SJCRH30 (cell line): Measurements from ENCODE around the gene HNRNPC. TPM values are rescaled to one million over a fixed set of nuclear protein-coding genes. Genes with fewer than 3 reads are reported as not detected.
"Not testable (repeated sequence)": the region's sequence is repeated elsewhere in the genome, so short reads cannot be mapped to it uniquely, and the experiment has no call there.

Source experiments
- DNase-seq, 2 experiments: peaks; one replicate each; pipeline ENCODE4 v3.0.0-alpha.2; 2015 to 2020
- H3K27ac ChIP-seq: fragments of 250-450 bp; sonication (Bioruptor Pico); 2 replicates; pipeline ENCODE4 v1.5.1; 2020; ENCODE audit warnings: mild to moderate bottlenecking, moderate library complexity
- H3K27me3 ChIP-seq: fragments of 250-450 bp; sonication (Bioruptor Pico); 2 replicates; pipeline ENCODE4 v1.5.1; 2020; ENCODE audit warnings: mild to moderate bottlenecking, moderate library complexity
- H3K36me3 ChIP-seq: fragments of 250-450 bp; sonication (Bioruptor Pico); 2 replicates; pipeline ENCODE4 v1.5.1; 2020; ENCODE audit warnings: mild to moderate bottlenecking, moderate library complexity
- H3K4me1 ChIP-seq: fragments of 250-450 bp; sonication (Bioruptor Pico); 2 replicates; pipeline ENCODE4 v1.5.1; 2020; ENCODE audit warnings: mild to moderate bottlenecking, moderate library complexity
- H3K4me3 ChIP-seq: fragments of 250-450 bp; sonication (Bioruptor Pico); 2 replicates; pipeline ENCODE4 v1.5.1; 2020; ENCODE audit warnings: mild to moderate bottlenecking, moderate library complexity
- H3K9me3 ChIP-seq: fragments of 250-450 bp; sonication (Bioruptor Pico); replicated peaks from 2 replicates; pipeline ENCODE4 v1.5.1; 2020; ENCODE audit warnings: mild to moderate bottlenecking, moderate library complexity
- total RNA-seq: library from RNA; depleted of rRNA; stranded (reverse); fragments of >200 nt; shearing (Covaris generic); gene quantifications from 2 replicates; pipeline ENCODE4 v1.2.3, GENCODE V29; 2014; rRNA removed

Gene HNRNPC
- 1,205 and 1,219 TPM in 2 replicates for total RNA-seq

DNA sequence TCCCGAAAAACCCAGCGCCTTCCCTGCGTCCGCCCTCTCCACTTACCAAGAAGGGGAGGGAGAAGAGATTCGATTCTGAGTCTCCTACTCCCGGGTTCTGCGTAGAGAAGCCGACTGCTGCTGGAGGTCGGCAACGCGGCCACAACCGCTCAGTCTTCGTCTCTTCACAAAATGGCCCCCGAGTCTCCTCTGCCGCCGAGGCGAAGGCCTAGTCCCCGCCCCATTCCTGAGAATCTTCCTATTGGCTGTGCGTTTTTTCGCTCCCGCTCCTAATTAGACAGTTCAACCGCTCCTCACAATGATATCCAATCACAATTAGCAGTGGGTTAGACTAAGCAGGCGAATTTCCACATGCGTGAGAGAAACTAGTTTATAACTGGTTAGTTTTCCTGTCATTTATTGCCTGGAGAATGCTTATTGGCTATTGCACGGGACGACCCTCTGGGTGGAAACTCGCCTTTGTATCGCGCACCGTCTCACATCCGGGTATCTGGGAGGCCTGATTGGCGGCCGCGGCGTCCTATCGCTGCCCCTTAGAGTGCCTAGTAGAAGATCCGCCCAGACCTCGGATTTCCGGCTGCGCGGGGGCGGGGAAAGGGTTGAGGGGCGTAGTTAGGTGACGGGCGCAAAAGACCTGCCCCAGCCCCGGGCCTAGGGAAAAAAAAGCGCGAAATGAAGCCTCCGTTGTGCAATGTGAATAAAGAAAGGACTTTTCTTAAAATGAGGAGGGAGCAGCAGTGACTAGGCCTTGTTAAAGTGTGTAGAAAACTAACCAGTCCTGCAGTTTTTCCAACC, at the start of gene HNRNPC:
TSS of gene HNRNPC (minus strand) at position 191 of the 795 bp plus-strand sequence. CDS start 35,249 bp downstream, outside the sequence.
- peaks cover 44% of the 10 kb centered on the region for H3K36me3 ChIP-seq
- H3K27ac ChIP-seq, result peak within 1 kb of the TSS; percentile 92
- DNase-seq, result peak; percentile 99

DNA sequence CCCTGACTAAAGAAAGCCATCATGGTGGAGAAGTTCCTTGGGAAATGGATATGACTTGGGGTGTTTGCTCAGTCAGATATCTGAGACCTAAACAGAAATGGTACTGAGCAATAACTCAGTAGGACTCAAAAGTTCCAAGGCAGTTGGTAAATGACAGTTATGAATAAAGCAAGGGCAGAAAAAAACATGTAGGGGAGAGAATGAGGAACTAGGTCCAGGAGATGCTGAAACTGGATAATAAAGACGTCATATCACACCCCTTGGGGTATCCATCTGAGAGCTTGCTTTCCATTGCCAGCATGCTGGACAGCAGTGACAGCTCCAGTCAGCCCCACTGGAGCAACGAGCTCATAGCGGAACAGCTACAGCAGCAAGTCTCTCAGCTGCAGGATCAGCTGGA, 48.2 kb upstream of the HNRNPC start:
- Histone ChIP-seq H3K4me1 (no peaks in the 10 kb centered on the region), H3K9me3 (no peaks in the 10 kb centered on the region), H3K27me3 (peaks cover 5% of the 10 kb centered on the region; the same call in 1 of the 2 replicates), H3K36me3 (no peaks in the 10 kb centered on the region), H3K4me3 (no peak overlapping the region), H3K27ac (no peak overlapping the region)
- DNase-seq, result no peak

More for the DNA sequence above, at the start of gene HNRNPC:
- Histone ChIP-seq H3K27me3 (no peaks in the 10 kb centered on the region), H3K4me1 (peaks cover 12% of the 10 kb centered on the region), H3K9me3 (no peaks in the 10 kb centered on the region), H3K4me3 (peak within 1 kb of the TSS; percentile 90)

DNA sequence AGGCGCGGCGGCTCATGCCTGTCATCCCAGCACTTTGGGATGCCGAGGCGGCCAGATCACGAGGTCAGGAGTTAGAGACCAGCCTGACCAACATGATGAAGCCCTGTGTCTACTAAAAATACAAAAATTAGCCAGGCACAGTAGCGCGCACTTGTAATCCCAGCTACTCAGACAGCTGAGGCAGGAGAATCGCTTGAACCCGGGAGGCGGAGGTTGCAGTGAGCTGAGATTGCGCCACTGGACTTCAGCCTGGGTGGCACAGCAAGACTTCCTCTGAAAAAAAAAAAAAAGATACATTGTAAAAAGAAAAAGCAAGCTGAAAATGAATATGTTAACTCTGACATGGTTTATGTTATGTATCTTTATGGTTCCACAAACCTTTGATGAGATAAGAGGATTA, 44.3 kb upstream of the HNRNPC start:
- Histone ChIP-seq H3K9me3 (no peaks in the 10 kb centered on the region), H3K36me3 (no peaks in the 10 kb centered on the region), H3K4me3 (no peak overlapping the region), H3K27me3 (peaks cover 5% of the 10 kb centered on the region; the same call in 1 of the 2 replicates), H3K27ac (no peak overlapping the region), H3K4me1 (no peaks in the 10 kb centered on the region)
- DNase-seq, result no peak

- H3K27ac ChIP-seq, result no peak overlapping the region
- no peaks in the 10 kb centered on the region for H3K36me3 ChIP-seq
- no peak overlapping the region for H3K4me3 ChIP-seq
- no peaks in the 10 kb centered on the region for H3K27me3 ChIP-seq
- H3K4me1 ChIP-seq, result no peaks in the 10 kb centered on the region
- H3K9me3 ChIP-seq, result no peaks in the 10 kb centered on the region
- no peak for DNase-seq
Observed at GRCh38 chr14:21311614-21312013, 42.4 kb upstream of the HNRNPC start.

DNA sequence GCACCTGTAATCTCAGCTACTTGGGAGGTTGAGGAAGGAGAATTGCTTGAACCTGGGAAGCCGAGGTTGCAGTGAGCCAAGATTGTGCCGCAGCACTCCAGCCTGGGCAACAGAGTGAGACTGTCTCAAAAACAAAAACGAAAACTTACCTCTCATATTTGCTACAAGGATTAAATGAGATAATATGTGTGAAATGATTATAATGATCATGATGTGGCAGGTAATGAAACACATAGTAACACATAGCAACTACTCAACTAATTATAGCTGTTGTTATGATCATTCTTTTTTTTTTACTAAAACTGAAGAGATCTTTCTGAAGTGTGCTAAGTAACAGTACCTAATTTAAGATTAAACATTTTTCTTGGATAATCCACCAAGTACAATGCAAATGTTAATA, 40.7 kb upstream of the HNRNPC start:
- DNase-seq, result no peak
- H3K9me3 ChIP-seq, result no peaks in the 10 kb centered on the region
- no peaks in the 10 kb centered on the region for H3K27me3 ChIP-seq
- H3K4me1 ChIP-seq, result no peaks in the 10 kb centered on the region
- no peak overlapping the region for H3K4me3 ChIP-seq
- H3K27ac ChIP-seq, result no peak overlapping the region
- no peaks in the 10 kb centered on the region for H3K36me3 ChIP-seq

GRCh38 chr14:21309238-21309636, 40.0 kb upstream of the HNRNPC start:
- H3K9me3 ChIP-seq, result no peaks in the 10 kb centered on the region
- peak overlapping the region; percentile 45 for H3K4me3 ChIP-seq
- no peak overlapping the region for H3K27ac ChIP-seq

DNA sequence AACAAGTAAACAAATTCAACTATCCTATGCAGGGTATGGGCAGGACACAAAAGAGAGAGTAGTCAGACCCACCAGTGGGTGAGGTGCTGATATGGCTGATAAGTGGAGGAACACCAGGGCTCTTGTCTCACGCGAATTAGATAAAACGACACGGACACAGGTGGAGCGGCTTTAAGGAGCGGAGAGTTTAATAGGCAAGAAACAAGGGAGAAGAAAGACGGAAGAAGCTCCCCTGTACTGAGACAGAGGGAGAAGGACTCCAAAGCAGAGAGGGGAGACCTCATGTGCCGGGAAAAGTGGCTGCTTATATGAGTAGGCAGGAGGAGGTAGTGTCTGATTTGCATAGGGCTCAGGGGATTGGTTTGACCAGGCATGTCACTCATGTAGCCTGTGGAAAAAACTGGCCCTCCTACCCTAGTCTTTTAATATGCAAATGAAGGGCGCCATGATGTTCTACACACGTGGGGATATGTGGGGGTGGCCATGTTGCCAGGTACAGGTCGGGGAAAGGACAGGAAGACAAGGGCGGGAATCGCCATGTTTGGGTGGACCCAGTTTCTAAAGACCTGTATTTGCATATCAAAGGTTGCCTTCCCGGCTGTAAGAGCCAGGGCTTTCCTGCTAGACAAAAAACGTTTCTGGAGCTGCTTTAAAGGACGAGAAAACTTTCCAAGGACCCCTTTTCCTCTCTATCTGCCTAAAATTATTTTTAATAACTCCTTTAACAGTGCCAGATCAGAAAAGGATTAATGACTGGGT, 39.4 kb upstream of the HNRNPC start:
- H3K4me3 ChIP-seq, result peak overlapping the region; percentile 45

More at GRCh38 chr14:21309238-21309636, 40.0 kb upstream of the HNRNPC start:
- no peaks in the 10 kb centered on the region for H3K27me3 ChIP-seq
- no peaks in the 10 kb centered on the region for H3K4me1 ChIP-seq
- DNase-seq, result peak in 1 of 2 experiments; percentile 9
- H3K36me3 ChIP-seq, result no peaks in the 10 kb centered on the region

DNA sequence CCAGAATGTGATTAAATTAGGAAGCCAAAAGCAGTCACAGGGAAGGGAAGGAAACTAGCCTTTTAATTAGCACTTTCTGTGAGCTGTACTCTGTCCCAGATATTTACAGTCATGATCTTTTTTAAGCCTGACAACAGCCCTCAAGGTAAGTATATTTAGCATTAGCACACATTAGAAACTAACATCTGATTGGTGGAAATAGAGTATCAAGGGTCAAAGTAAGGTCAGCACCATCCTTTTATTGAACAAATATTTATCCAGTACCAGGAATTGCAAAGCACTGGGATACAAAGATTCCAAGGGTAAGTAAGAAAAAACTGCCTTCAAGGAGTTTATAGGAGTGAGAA, 38.9 kb upstream of the HNRNPC start:
- Histone ChIP-seq H3K4me3 (no peak overlapping the region), H3K9me3 (no peaks in the 10 kb centered on the region), H3K4me1 (no peaks in the 10 kb centered on the region), H3K27me3 (no peaks in the 10 kb centered on the region), H3K27ac (no peak overlapping the region), H3K36me3 (no peaks in the 10 kb centered on the region)
- DNase-seq, result no peak

More for the DNA sequence above, 39.4 kb upstream of the HNRNPC start:
- Histone ChIP-seq H3K27ac (no peak overlapping the region), H3K9me3 (no peaks in the 10 kb centered on the region), H3K4me1 (no peaks in the 10 kb centered on the region), H3K27me3 (no peaks in the 10 kb centered on the region), H3K36me3 (no peaks in the 10 kb centered on the region)
- DNase-seq, result peak; percentile 79 to 84

GRCh38 chr14:21307637-21308036, 38.4 kb upstream of the HNRNPC start:
- Histone ChIP-seq H3K4me1 (no peaks in the 10 kb centered on the region), H3K9me3 (no peaks in the 10 kb centered on the region), H3K27ac (no peak overlapping the region), H3K4me3 (no peak overlapping the region), H3K27me3 (no peaks in the 10 kb centered on the region), H3K36me3 (no peaks in the 10 kb centered on the region)
- no peak for DNase-seq

DNA sequence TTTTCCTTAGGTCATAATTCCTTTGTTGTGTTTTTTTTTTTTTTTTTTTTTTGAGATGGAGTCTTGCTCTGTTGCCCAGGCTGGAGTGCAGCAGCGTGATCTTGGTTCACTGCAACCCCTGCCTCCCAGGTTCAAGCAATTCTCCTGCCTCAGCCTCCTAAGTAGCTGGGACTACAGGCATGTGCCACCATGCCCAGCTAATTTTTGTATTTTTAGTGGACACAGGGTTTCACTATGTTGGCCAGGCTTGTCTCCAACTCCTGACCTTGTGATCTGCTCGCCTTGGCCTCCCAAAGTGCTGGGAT, 33.5 kb upstream of the HNRNPC start:
- H3K9me3 ChIP-seq, H3K4me3 ChIP-seq, H3K27ac ChIP-seq, H3K27me3 ChIP-seq, H3K36me3 ChIP-seq, DNase-seq, H3K4me1 ChIP-seq: not testable (repeated sequence)

DNA sequence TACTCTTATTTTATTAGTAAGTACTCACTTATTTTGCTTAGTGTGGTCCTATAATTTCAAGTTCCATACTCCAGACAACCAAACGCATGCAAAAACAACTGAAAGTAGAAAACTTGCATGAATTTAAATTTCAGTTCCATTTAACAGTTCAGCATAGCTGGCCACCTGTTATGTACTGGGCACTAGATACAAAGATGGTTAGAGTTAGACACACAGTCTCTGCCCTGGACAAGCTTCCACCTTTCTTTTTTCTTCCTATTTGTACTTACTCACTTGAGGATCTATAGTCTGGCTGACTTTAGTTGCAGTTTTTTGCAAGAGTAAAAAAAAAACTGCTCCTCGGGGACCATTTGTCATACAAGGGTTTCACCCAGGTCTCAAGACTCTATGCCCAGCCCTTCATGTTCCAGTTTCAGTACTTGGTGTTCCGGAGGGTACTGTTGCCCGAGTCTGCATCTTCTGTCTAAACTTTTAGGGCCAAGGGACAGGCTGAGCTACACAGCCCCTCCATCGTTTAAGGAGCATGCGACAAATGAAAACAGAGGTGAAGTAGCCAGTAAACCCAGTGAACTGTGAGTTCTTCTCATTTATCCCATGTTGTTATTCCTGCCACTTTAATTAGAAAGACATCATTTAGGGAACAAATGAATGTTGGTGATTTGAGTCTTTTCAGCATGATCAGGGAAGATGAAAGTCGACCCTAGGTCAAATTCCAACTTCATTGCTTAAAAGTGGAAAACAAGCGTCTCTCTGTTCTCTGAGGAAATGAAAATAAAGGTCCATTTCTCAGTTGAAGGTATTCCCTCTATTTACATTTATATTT, 33.0 kb upstream of the HNRNPC start:
- no peak overlapping the region for H3K4me3 ChIP-seq
- no peak for DNase-seq
- no peak overlapping the region for H3K27ac ChIP-seq
- no peaks in the 10 kb centered on the region for H3K27me3 ChIP-seq
- H3K9me3 ChIP-seq, result no peaks in the 10 kb centered on the region
- no peaks in the 10 kb centered on the region for H3K4me1 ChIP-seq
- no peaks in the 10 kb centered on the region for H3K36me3 ChIP-seq

DNA sequence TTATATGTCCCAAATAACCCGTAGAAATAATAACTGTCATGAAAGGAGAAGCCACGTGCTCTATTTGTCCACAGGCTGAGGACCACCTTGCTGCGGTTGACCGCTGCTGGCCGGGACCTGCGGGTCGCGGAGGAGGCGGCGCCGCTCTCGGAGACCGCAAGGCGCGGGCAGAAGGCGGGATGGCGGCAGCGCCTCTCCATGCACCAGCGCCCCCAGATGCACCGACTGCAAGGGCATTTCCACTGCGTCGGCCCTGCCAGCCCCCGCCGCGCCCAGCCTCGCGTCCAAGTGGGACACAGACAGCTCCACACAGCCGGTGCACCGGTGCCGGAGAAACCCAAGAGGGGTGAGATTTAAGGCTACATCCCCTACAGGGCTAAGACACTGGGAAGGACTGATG, 31.6 kb upstream of the HNRNPC start:
- DNase-seq, result no peak
- no peak overlapping the region for H3K27ac ChIP-seq
- no peaks in the 10 kb centered on the region for H3K27me3 ChIP-seq
- H3K4me1 ChIP-seq, result no peaks in the 10 kb centered on the region
- H3K4me3 ChIP-seq, result no peak overlapping the region
- no peaks in the 10 kb centered on the region for H3K9me3 ChIP-seq
- H3K36me3 ChIP-seq, result no peaks in the 10 kb centered on the region

GRCh38 chr14:21299562-21300130, 30.4 kb upstream of the HNRNPC start:
- H3K27ac ChIP-seq, result no peak overlapping the region
- H3K36me3 ChIP-seq, result no peaks in the 10 kb centered on the region
- no peak for DNase-seq
- H3K4me1 ChIP-seq, result no peaks in the 10 kb centered on the region
- H3K27me3 ChIP-seq, result no peaks in the 10 kb centered on the region
- H3K4me3 ChIP-seq, result no peak overlapping the region
- H3K9me3 ChIP-seq, result no peaks in the 10 kb centered on the region

DNA sequence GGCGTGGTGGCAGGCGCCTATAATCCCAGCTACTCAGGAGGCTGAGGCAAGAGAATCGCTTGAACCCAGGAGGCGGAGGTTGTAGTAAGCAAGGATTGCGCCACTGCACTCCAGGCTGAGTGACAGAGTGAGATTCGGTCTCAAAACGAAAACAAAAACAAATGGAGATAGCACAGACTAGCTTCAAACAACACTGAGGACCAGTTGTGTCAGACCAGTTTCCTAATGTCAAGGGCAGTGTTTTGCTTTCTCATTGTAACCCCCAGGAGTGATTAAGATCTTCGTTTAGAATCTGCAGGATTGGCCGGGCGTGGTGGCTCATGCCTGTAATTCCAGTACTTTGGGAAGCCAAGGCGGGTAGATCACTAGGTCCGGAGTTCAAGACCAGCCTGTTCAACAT, 29.1 kb upstream of the HNRNPC start:
- Histone ChIP-seq H3K27ac (no peak overlapping the region), H3K36me3 (no peaks in the 10 kb centered on the region), H3K4me1 (no peaks in the 10 kb centered on the region), H3K27me3 (no peaks in the 10 kb centered on the region), H3K9me3 (no peaks in the 10 kb centered on the region), H3K4me3 (no peak overlapping the region)
- DNase-seq, result no peak

- H3K4me1 ChIP-seq, H3K36me3 ChIP-seq, H3K9me3 ChIP-seq, H3K27me3 ChIP-seq, H3K27ac ChIP-seq, DNase-seq, H3K4me3 ChIP-seq: not testable (repeated sequence)
Observed at GRCh38 chr14:21294026-21294425, 24.8 kb upstream of the HNRNPC start.
